ENCODE data around the gene PHACTR3. TPM values are rescaled to one million over a fixed set of nuclear protein-coding genes. Genes with fewer than 3 reads are reported as not detected.

The PHACTR3 gene
- total RNA-seq, 8 experiments from 2014 or later, result 0.18 to 44.8 (median 26.7) TPM

GRCh38 chr20:59816146-59816738 is 211.9 kb downstream of the PHACTR3 start:
- Histone ChIP-seq H3K4me1 (replicated peaks in 1 of 2) (peaks cover 8 to 12% of the 10 kb centered on the region in 2 donors), H3K27ac (no peak overlapping the region), H3K4me3 (no peak overlapping the region)
- no peak for ATAC-seq (replicated peaks in 6 of 8)
- in situ Hi-C loops (cut with MboI; ENCODE audit: low pct_unique_long_range_greater_than_20kb in 2 of 9, low sequenced_read_pairs in 9 of 9, unreplicated experiment in 9 of 9), result no loop called here
- 18 to 100% (median 67%) methylated on average over 1 to 2 of the region's 4 CpGs; no CpG with 5 or more reads in 7 of the 10 experiments for WGBS, 10 experiments

- Histone ChIP-seq H3K27ac (no peak overlapping the region), H3K4me3 (no peak overlapping the region), H3K4me1 (replicated peaks in 1 of 2) (peaks cover 8 to 12% of the 10 kb centered on the region in 2 donors)
- WGBS, 10 experiments, result 60 to 90% (median 68%) methylated on average over 1 to 2 of the region's 4 CpGs; no CpG with 5 or more reads in 6 of the 10 experiments
- no peak for ATAC-seq (replicated peaks in 6 of 8)
- in situ Hi-C loops (cut with MboI; ENCODE audit: low pct_unique_long_range_greater_than_20kb in 2 of 9, low sequenced_read_pairs in 9 of 9, unreplicated experiment in 9 of 9), result no loop called here
Measured at GRCh38 chr20:59817406-59817805, 213.1 kb downstream of the PHACTR3 start.

GRCh38 chr20:59817846-59818615 is 213.7 kb downstream of the PHACTR3 start:
- H3K4me3 ChIP-seq, result no peak overlapping the region
- no peak for ATAC-seq (replicated peaks in 6 of 8)
- WGBS, 10 experiments, result 35 to 93% (median 67%) methylated on average over 3 to 9 of the region's 14 CpGs; no CpG with 5 or more reads in 3 of the 10 experiments
- H3K4me1 ChIP-seq (replicated peaks in 1 of 2), result peaks cover 8 to 12% of the 10 kb centered on the region in 2 donors
- in situ Hi-C loops (cut with MboI; ENCODE audit: low pct_unique_long_range_greater_than_20kb in 2 of 9, low sequenced_read_pairs in 9 of 9, unreplicated experiment in 9 of 9), result no loop called here
- H3K27ac ChIP-seq, result no peak overlapping the region

GRCh38 chr20:59818911-59819310 is 214.6 kb downstream of the PHACTR3 start:
- in situ Hi-C loops (cut with MboI; ENCODE audit: low pct_unique_long_range_greater_than_20kb in 2 of 9, low sequenced_read_pairs in 9 of 9, unreplicated experiment in 9 of 9), result no loop called here
- Histone ChIP-seq H3K27ac (no peak overlapping the region), H3K4me3 (no peak overlapping the region), H3K4me1 (replicated peaks in 1 of 2) (peaks cover 8 to 12% of the 10 kb centered on the region in 2 donors)
- 31 to 83% (median 77%) methylated on average over 1 to 10 of the region's 10 CpGs; no CpG with 5 or more reads in 3 of the 10 experiments for WGBS, 10 experiments
- ATAC-seq (replicated peaks in 6 of 8), result no peak

GRCh38 chr20:59819496-59820203 is 215.3 kb downstream of the PHACTR3 start:
- H3K27ac ChIP-seq, result no peak overlapping the region
- WGBS, 10 experiments, result 40 to 100% (median 77%) methylated on average over 1 to 8 of the region's 20 CpGs; no CpG with 5 or more reads in 2 of the 10 experiments
- H3K4me1 ChIP-seq (replicated peaks in 1 of 2), result peaks cover 8 to 12% of the 10 kb centered on the region in 2 donors
- in situ Hi-C loops (cut with MboI; ENCODE audit: low pct_unique_long_range_greater_than_20kb in 2 of 9, low sequenced_read_pairs in 9 of 9, unreplicated experiment in 9 of 9), result no loop called here
- H3K4me3 ChIP-seq, result no peak overlapping the region
- peak in 1 of 8 experiments; percentile 10 for ATAC-seq (replicated peaks in 6 of 8)

GRCh38 chr20:59820204-59821041 is 216.1 kb downstream of the PHACTR3 start:
- in situ Hi-C loops (cut with MboI; ENCODE audit: low pct_unique_long_range_greater_than_20kb in 2 of 9, low sequenced_read_pairs in 9 of 9, unreplicated experiment in 9 of 9), result no loop called here
- peak; percentile 68 to 95 (median 86) for ATAC-seq (replicated peaks in 6 of 8)
- Histone ChIP-seq H3K27ac (peak overlapping the region in 1 of 2 donors; percentile 27), H3K4me3 (no peak overlapping the region), H3K4me1 (replicated peaks in 1 of 2) (peaks cover 8 to 12% of the 10 kb centered on the region in 2 donors)
- 0 to 100% (median 60%) methylated on average over 1 to 6 of the region's 11 CpGs; no CpG with 5 or more reads in 1 of the 10 experiments for WGBS, 10 experiments

GRCh38 chr20:59821201-59821600 is 216.9 kb downstream of the PHACTR3 start:
- peaks cover 8 to 12% of the 10 kb centered on the region in 2 donors for H3K4me1 ChIP-seq (replicated peaks in 1 of 2)
- 27 to 100% (median 76%) methylated on average over 1 to 7 of the region's 7 CpGs; no CpG with 5 or more reads in 2 of the 10 experiments for WGBS, 10 experiments
- H3K4me3 ChIP-seq, result no peak overlapping the region
- in situ Hi-C loops (cut with MboI; ENCODE audit: low pct_unique_long_range_greater_than_20kb in 2 of 9, low sequenced_read_pairs in 9 of 9, unreplicated experiment in 9 of 9), result no loop called here
- ATAC-seq (replicated peaks in 6 of 8), result no peak
- H3K27ac ChIP-seq, result no peak overlapping the region

GRCh38 chr20:59821788-59822187 is 217.4 kb downstream of the PHACTR3 start:
- in situ Hi-C loops (cut with MboI; ENCODE audit: low pct_unique_long_range_greater_than_20kb in 2 of 9, low sequenced_read_pairs in 9 of 9, unreplicated experiment in 9 of 9), result no loop called here
- H3K4me3 ChIP-seq, result no peak overlapping the region
- peaks cover 8 to 12% of the 10 kb centered on the region in 2 donors for H3K4me1 ChIP-seq (replicated peaks in 1 of 2)
- no peak for ATAC-seq (replicated peaks in 6 of 8)
- no peak overlapping the region for H3K27ac ChIP-seq
- 100% methylated on average over 1 of the region's 19 CpGs; no CpG with 5 or more reads in 9 of the 10 experiments for WGBS, 10 experiments

- H3K4me1 ChIP-seq (replicated peaks in 1 of 2), result peaks cover 8 to 12% of the 10 kb centered on the region in 2 donors
- no peak overlapping the region for H3K27ac ChIP-seq
- WGBS, 10 experiments, result 8 to 89% (median 76%) methylated on average over 2 to 6 of the region's 21 CpGs; no CpG with 5 or more reads in 4 of the 10 experiments
- H3K4me3 ChIP-seq, result no peak overlapping the region
- ATAC-seq (replicated peaks in 6 of 8), result no peak
- in situ Hi-C loops (cut with MboI; ENCODE audit: low pct_unique_long_range_greater_than_20kb in 2 of 9, low sequenced_read_pairs in 9 of 9, unreplicated experiment in 9 of 9), result no loop called here
Measured at GRCh38 chr20:59822291-59823029, 218.1 kb downstream of the PHACTR3 start.

GRCh38 chr20:59823030-59823423 is 218.7 kb downstream of the PHACTR3 start:
- Histone ChIP-seq H3K4me3 (no peak overlapping the region), H3K4me1 (replicated peaks in 1 of 2) (peaks cover 8 to 12% of the 10 kb centered on the region in 2 donors), H3K27ac (no peak overlapping the region)
- ATAC-seq (replicated peaks in 6 of 8), result no peak
- WGBS, 10 experiments, result 14 to 86% (median 80%) methylated on average over 1 to 8 of the region's 9 CpGs; no CpG with 5 or more reads in 3 of the 10 experiments
- in situ Hi-C loops (cut with MboI; ENCODE audit: low pct_unique_long_range_greater_than_20kb in 2 of 9, low sequenced_read_pairs in 9 of 9, unreplicated experiment in 9 of 9), result no loop called here

- H3K4me1 ChIP-seq (replicated peaks in 1 of 2), result peaks cover 8 to 12% of the 10 kb centered on the region in 2 donors
- in situ Hi-C loops (cut with MboI; ENCODE audit: low pct_unique_long_range_greater_than_20kb in 2 of 9, low sequenced_read_pairs in 9 of 9, unreplicated experiment in 9 of 9), result no loop called here
- no peak overlapping the region for H3K4me3 ChIP-seq
- ATAC-seq (replicated peaks in 6 of 8), result no peak
- no peak overlapping the region for H3K27ac ChIP-seq
- WGBS, 10 experiments, result 0 to 100% (median 73%) methylated on average over 1 to 6 of the region's 8 CpGs; no CpG with 5 or more reads in 3 of the 10 experiments
Measured at GRCh38 chr20:59823491-59824259, 219.3 kb downstream of the PHACTR3 start.

All from motor neuron (in vitro differentiated cells).